Measurements from ENCODE around the gene SPECC1L. TPM values are rescaled to one million over a fixed set of nuclear protein-coding genes. Genes with fewer than 3 reads are reported as not detected.

The SPECC1L gene
- total RNA-seq, 1 donor from 2014 or later, result 123 TPM

DNA sequence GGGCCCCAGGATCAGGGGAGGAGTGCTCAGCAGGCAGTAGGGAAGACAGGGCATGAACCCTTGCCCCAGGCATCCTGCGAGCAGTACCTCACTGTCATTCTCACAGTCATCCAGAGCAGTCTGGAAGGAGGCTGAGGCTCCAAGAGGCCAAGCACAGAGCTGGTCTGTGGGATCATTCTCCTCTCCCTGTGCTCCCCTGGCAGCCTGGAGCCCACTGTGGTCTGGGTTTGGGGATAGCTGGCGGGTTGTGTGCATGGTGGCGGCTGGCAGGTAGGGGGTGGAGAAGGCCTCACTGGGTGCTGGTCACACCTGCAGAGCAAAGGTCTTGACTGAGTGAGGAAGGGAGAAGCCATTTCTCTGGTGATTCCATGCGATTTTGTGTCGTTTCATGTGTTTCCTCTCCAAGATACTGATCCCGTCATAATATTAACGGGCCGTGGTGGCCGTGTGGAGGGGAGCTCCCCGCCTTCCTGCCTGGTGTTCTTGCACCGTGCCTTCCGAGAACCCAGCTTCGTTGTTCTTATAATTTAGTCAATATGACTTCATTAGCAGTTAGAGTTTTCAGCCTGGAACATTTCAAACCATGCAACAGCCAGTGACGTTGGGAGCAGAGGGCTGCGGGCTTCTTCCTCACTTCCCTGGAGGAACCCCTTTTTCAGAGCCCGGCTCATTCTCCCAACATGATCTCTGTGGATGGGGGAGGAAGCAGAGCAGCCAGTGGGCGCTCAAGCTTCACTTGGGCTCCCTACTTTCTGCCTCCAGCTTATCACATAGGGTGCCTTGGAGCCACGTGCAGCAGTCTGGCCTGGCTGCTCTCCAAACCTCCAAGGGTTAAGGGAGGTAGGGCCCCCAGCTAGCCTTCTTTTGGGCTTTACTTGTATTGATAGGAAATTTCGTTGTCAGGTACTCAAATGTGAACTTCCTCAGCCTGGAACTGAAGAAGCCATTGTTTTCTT lies 136.0 kb downstream of the SPECC1L start:
- Mint-ChIP-seq H3K9me3 (no peaks in the 10 kb centered on the region), H3K27me3 (ENCODE audit: low read depth) (no peaks in the 10 kb centered on the region), H3K36me3 (ENCODE audit: low read depth) (peaks cover 15% of the 10 kb centered on the region), H3K4me3 (peak overlapping the region; percentile 67), H3K27ac (ENCODE audit: unreplicated experiment) (peak overlapping the region; percentile 97), H3K4me1 (peaks cover 26% of the 10 kb centered on the region)
- no peak for DNase-seq (ENCODE audit: low read depth, low spot score)
- TF ChIP-seq, protein P1, sequence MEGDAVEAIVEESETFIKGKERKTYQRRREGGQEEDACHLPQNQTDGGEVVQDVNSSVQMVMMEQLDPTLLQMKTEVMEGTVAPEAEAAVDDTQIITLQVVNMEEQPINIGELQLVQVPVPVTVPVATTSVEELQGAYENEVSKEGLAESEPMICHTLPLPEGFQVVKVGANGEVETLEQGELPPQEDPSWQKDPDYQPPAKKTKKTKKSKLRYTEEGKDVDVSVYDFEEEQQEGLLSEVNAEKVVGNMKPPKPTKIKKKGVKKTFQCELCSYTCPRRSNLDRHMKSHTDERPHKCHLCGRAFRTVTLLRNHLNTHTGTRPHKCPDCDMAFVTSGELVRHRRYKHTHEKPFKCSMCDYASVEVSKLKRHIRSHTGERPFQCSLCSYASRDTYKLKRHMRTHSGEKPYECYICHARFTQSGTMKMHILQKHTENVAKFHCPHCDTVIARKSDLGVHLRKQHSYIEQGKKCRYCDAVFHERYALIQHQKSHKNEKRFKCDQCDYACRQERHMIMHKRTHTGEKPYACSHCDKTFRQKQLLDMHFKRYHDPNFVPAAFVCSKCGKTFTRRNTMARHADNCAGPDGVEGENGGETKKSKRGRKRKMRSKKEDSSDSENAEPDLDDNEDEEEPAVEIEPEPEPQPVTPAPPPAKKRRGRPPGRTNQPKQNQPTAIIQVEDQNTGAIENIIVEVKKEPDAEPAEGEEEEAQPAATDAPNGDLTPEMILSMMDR (conservative IDR thresholded peaks at IDR 0.05), result no peak

GRCh38 chr22:24407278-24407665 lies 136.6 kb downstream of the SPECC1L start:
- Mint-ChIP-seq H3K4me3 (peak overlapping the region; percentile 67), H3K36me3 (ENCODE audit: low read depth) (peaks cover 15% of the 10 kb centered on the region), H3K27me3 (ENCODE audit: low read depth) (no peaks in the 10 kb centered on the region), H3K27ac (ENCODE audit: unreplicated experiment) (peak overlapping the region; percentile 97), H3K9me3 (no peaks in the 10 kb centered on the region), H3K4me1 (peaks cover 26% of the 10 kb centered on the region)
- no peak for DNase-seq (ENCODE audit: low read depth, low spot score)
- TF ChIP-seq, protein P1 (conservative IDR thresholded peaks at IDR 0.05), result no peak

- TF ChIP-seq, protein P1 (conservative IDR thresholded peaks at IDR 0.05), result no peak
- Mint-ChIP-seq H3K4me3 (no peak overlapping the region), H3K9me3 (no peaks in the 10 kb centered on the region), H3K27me3 (ENCODE audit: low read depth) (no peaks in the 10 kb centered on the region), H3K27ac (ENCODE audit: unreplicated experiment) (peak overlapping the region; percentile 97), H3K4me1 (peaks cover 26% of the 10 kb centered on the region), H3K36me3 (ENCODE audit: low read depth) (peaks cover 15% of the 10 kb centered on the region)
- no peak for DNase-seq (ENCODE audit: low read depth, low spot score)
Measured at GRCh38 chr22:24407884-24408283, 137.3 kb downstream of the SPECC1L start.

GRCh38 chr22:24408630-24409029 lies 138.0 kb downstream of the SPECC1L start:
- H3K36me3 Mint-ChIP-seq (ENCODE audit: low read depth), result peaks cover 15% of the 10 kb centered on the region
- TF ChIP-seq, protein P1 (conservative IDR thresholded peaks at IDR 0.05), result no peak
- H3K4me3 Mint-ChIP-seq, result no peak overlapping the region
- H3K9me3 Mint-ChIP-seq, result no peaks in the 10 kb centered on the region
- H3K27me3 Mint-ChIP-seq (ENCODE audit: low read depth), result no peaks in the 10 kb centered on the region
- no peak overlapping the region for H3K27ac Mint-ChIP-seq (ENCODE audit: unreplicated experiment)
- peaks cover 26% of the 10 kb centered on the region for H3K4me1 Mint-ChIP-seq
- no peak for DNase-seq (ENCODE audit: low read depth, low spot score)

DNA sequence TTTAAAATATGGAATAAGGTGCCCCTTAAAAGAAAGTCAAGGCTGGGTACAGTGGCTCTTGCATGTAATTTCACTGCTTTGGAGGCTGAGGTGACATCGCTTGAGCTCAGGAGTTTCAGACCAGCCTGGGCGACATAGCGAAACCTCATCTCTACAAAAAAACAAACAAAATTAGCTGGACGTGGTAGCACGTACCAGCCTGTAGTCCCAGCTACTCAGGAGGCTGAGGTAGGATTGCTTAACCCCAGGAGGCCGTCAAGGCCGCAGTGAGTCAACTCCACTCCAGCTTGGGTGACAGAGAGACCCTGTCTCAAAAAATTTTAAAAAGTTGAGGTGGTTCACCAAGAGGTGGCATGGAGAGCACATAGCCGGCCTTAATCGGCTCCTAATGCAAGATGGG lies 139.1 kb downstream of the SPECC1L start:
- Mint-ChIP-seq H3K9me3 (no peaks in the 10 kb centered on the region), H3K4me1 (peaks cover 26% of the 10 kb centered on the region), H3K27me3 (ENCODE audit: low read depth) (no peaks in the 10 kb centered on the region), H3K27ac (ENCODE audit: unreplicated experiment) (no peak overlapping the region), H3K4me3 (no peak overlapping the region), H3K36me3 (ENCODE audit: low read depth) (peaks cover 9% of the 10 kb centered on the region)
- TF ChIP-seq, protein P1 (conservative IDR thresholded peaks at IDR 0.05), result no peak
- DNase-seq (ENCODE audit: low read depth, low spot score), result no peak

All from neural crest cell (in vitro differentiated cells).